Thyroid gland (tissue), 4 donors: Measurements from ENCODE around the gene ABLIM1.

ENCODE experiments used
- POLR2A ChIP-seq, 2 donors: fragments of 450-650 bp; IDR thresholded peaks; one replicate each; pipeline ENCODE4 v1.6.1; 2017; ENCODE audit warnings: antibody characterized with exemption in 2 of 2, mild to moderate bottlenecking in 2 of 2, moderate library complexity in 1 of 2
- TF ChIP-seq, protein P1 (sequence below), 6 experiments: fragments of 200-600 bp in 3 of 6; fragments of 450-650 bp in 3 of 6; sonication (generic) in 3 of 6; IDR thresholded peaks; one replicate each; pipeline ENCODE4 v1.5.1; 2016 to 2019; ENCODE audit warnings: antibody characterized with exemption in 6 of 6, mild to moderate bottlenecking in 2 of 6, inconsistent platforms in 1 of 6, moderate library complexity in 1 of 6

DNA sequence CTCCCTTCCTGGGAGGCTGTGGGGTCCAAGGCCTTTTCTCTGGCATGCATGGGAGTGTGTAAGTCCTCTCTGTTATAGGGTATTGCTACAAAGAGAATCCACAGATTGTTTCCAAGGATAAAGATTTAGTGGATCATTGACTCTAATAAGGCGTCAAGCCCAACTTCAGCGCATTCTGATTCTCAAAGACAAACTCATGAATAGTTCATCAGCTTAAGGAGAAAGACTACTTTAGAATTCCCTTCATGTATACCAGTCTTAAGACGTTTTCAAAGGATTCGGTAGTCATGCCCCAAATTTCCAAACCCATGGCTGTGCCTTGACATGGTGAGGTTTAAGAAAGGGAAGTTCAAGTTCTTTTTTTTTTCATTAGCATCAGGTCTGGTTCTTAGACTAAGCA lies 46.6 kb upstream of the ABLIM1 start:
- TF ChIP-seq, protein P1, sequence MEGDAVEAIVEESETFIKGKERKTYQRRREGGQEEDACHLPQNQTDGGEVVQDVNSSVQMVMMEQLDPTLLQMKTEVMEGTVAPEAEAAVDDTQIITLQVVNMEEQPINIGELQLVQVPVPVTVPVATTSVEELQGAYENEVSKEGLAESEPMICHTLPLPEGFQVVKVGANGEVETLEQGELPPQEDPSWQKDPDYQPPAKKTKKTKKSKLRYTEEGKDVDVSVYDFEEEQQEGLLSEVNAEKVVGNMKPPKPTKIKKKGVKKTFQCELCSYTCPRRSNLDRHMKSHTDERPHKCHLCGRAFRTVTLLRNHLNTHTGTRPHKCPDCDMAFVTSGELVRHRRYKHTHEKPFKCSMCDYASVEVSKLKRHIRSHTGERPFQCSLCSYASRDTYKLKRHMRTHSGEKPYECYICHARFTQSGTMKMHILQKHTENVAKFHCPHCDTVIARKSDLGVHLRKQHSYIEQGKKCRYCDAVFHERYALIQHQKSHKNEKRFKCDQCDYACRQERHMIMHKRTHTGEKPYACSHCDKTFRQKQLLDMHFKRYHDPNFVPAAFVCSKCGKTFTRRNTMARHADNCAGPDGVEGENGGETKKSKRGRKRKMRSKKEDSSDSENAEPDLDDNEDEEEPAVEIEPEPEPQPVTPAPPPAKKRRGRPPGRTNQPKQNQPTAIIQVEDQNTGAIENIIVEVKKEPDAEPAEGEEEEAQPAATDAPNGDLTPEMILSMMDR (IDR thresholded peaks at IDR 0.05): no peak
- no peak for TF ChIP-seq POLR2A (IDR thresholded peaks at IDR 0.05)
